ENCODE results near the gene STK25. TPM values are rescaled to one million over a fixed set of nuclear protein-coding genes. Genes with fewer than 3 reads are reported as not detected.

The STK25 gene
- total RNA-seq, 2 experiments from 2014 or later = 120 to 201 TPM

DNA sequence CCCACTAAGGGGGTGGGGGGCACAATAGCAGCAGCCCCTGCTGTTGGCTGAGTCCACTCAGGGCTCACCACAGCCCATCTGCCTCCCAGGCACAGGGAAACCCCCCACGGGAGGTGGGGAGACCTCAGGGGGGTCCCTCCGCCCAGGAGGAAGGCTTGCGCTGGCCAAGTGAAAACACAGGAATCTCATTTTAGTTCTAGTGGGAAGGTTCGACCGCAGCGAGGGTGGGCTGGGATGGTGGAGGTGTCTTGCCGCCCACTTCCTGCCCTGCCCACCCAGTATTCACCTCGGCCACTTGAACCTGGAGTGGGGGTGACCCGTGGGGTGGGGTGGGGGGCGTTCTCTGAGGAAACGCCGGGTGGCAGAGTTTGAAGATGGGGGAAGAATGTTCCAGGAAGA, 43.2 kb upstream of the STK25 start:
- Histone ChIP-seq H3K27ac (ENCODE audit: low read depth, low read length, poor library complexity, severe bottlenecking) (no peak overlapping the region), H3K4me3 (ENCODE audit: low read depth, low read length, poor library complexity, severe bottlenecking) (no peak overlapping the region), H3K36me3 (ENCODE audit: insufficient read depth, low read length) (no peaks in the 10 kb centered on the region), H3K4me1 (ENCODE audit: insufficient read depth, low read length, poor library complexity, severe bottlenecking) (peaks cover 7% of the 10 kb centered on the region), H4K20me1 (ENCODE audit: insufficient read depth, low read length) (no peaks in the 10 kb centered on the region), H3K9me2 (ENCODE audit: insufficient read depth, low read length) (no peaks in the 10 kb centered on the region), H3K9me3 (ENCODE audit: low read length) (no peaks in the 10 kb centered on the region), H2AFZ (ENCODE audit: low read length) (no peak overlapping the region), H3K4me2 (ENCODE audit: low read length) (no peak overlapping the region), H3K79me2 (ENCODE audit: insufficient read depth, low read depth, low read length) (no peaks in the 10 kb centered on the region)
- BruUV-seq (replicated peaks) = no TSS peak
- ChIA-PET CTCF (ENCODE audit: unreplicated experiment) (no interaction called here), POLR2A (no interaction called here)
- intact Hi-C loops (cut with micrococcal nuclease; ENCODE audit: unreplicated experiment) = no loop called here
- no peak for TF ChIP-seq EZH2phosphoT487 (IDR thresholded peaks at IDR 0.05; ENCODE audit: borderline replicate concordance, low read depth, low read length)
- TF ChIP-seq, protein P1, sequence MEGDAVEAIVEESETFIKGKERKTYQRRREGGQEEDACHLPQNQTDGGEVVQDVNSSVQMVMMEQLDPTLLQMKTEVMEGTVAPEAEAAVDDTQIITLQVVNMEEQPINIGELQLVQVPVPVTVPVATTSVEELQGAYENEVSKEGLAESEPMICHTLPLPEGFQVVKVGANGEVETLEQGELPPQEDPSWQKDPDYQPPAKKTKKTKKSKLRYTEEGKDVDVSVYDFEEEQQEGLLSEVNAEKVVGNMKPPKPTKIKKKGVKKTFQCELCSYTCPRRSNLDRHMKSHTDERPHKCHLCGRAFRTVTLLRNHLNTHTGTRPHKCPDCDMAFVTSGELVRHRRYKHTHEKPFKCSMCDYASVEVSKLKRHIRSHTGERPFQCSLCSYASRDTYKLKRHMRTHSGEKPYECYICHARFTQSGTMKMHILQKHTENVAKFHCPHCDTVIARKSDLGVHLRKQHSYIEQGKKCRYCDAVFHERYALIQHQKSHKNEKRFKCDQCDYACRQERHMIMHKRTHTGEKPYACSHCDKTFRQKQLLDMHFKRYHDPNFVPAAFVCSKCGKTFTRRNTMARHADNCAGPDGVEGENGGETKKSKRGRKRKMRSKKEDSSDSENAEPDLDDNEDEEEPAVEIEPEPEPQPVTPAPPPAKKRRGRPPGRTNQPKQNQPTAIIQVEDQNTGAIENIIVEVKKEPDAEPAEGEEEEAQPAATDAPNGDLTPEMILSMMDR (conservative IDR thresholded peaks at IDR 0.05; ENCODE audit: low read length) = no peak
- DNase-seq (ENCODE audit: low spot score) = no peak

DNA sequence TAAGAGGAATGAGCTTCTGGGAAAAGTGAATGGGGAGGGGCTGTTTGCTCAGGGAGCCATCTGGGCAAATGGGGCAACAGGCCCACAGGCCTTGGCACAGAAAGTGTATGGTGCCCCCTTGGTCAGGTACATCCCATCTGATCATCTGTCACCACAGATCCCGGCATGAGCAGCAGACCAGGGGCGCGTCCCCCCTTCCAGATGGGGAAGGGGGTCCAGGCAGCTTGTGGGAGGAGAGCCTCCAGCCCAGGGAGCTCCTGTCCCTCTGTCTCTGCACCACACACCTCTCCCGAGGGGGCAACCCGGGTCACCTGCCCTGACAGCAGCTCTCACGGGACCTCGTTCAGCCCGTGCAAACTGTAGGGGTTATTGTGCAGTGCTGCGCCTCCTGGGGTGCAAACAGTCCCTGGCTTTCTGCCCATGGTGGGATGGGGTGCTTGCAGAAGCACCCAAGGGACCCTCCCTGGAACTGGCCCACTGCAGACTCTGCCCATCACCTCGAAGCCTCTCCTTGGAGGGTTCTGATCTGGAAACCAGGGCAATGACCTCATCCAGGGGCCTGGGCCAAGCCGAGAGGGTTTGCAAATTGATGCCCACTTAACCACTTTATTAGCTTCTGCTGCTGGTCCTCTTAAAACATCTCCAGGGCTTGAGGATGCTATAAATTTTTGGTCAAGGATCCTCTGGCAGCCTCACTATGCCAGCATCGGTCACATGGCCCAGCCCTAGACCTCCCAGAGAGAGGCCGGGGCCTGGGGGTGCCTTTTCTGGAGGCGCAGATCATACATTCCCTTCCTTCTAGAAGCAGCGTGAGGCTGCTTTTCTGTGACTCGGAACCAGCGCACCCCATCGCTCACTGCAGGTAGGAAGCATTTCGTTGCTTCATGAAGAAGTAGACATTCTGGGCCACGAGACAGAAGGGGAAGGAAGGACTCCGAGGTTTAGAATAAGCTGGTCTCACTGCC, 42.5 kb upstream of the STK25 start:
- CTCF ChIA-PET (ENCODE audit: unreplicated experiment) = no interaction called here
- intact Hi-C loops (cut with micrococcal nuclease; ENCODE audit: unreplicated experiment) = no loop called here
- Histone ChIP-seq H2AFZ (ENCODE audit: low read length) (no peak overlapping the region), H3K36me3 (ENCODE audit: insufficient read depth, low read length) (no peaks in the 10 kb centered on the region), H3K79me2 (ENCODE audit: insufficient read depth, low read depth, low read length) (no peaks in the 10 kb centered on the region), H3K4me3 (ENCODE audit: low read depth, low read length, poor library complexity, severe bottlenecking) (no peak overlapping the region), H3K9me2 (ENCODE audit: insufficient read depth, low read length) (no peaks in the 10 kb centered on the region), H3K4me2 (ENCODE audit: low read length) (no peak overlapping the region), H3K9me3 (ENCODE audit: low read length) (no peaks in the 10 kb centered on the region), H4K20me1 (ENCODE audit: insufficient read depth, low read length) (no peaks in the 10 kb centered on the region), H3K4me1 (ENCODE audit: insufficient read depth, low read length, poor library complexity, severe bottlenecking) (peaks cover 6% of the 10 kb centered on the region), H3K27ac (ENCODE audit: low read depth, low read length, poor library complexity, severe bottlenecking) (no peak overlapping the region)
- POLR2A ChIA-PET = no interaction called here
- DNase-seq (ENCODE audit: low spot score) = no peak
- TF ChIP-seq, protein P1 (conservative IDR thresholded peaks at IDR 0.05; ENCODE audit: low read length) = no peak
- TF ChIP-seq EZH2phosphoT487 (IDR thresholded peaks at IDR 0.05; ENCODE audit: borderline replicate concordance, low read depth, low read length) = no peak
- BruUV-seq (replicated peaks) = no TSS peak

DNA sequence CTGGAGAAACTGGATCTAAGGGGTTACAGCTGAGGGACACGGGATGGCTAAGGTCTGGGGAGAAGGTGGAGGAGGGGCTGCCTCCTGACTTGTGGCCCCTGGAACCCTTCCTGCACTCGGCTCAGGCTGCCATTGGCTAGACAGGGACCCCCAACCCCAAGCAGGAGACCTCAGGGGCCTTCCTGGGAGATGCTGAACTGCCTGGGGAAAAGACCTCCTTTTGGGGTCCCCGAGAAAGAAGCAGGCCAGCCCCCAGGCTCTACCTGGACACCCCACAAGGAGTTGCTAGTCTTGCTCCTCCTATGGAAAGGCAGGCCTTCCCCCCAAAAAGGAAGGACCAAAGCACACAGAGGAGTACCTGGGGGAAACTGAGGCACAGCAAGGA, 40.1 kb upstream of the STK25 start:
- BruUV-seq (replicated peaks) = no TSS peak
- POLR2A ChIA-PET = no interaction called here
- intact Hi-C loops (cut with micrococcal nuclease; ENCODE audit: unreplicated experiment) = no loop called here

More for the DNA sequence above, 40.1 kb upstream of the STK25 start:
- Histone ChIP-seq H3K9me2 (ENCODE audit: insufficient read depth, low read length) (no peaks in the 10 kb centered on the region), H3K27ac (ENCODE audit: low read depth, low read length, poor library complexity, severe bottlenecking) (no peak overlapping the region), H3K9me3 (ENCODE audit: low read length) (no peaks in the 10 kb centered on the region), H3K36me3 (ENCODE audit: insufficient read depth, low read length) (no peaks in the 10 kb centered on the region), H3K4me1 (ENCODE audit: insufficient read depth, low read length, poor library complexity, severe bottlenecking) (no peaks in the 10 kb centered on the region), H3K79me2 (ENCODE audit: insufficient read depth, low read depth, low read length) (no peaks in the 10 kb centered on the region), H3K4me3 (ENCODE audit: low read depth, low read length, poor library complexity, severe bottlenecking) (no peak overlapping the region), H3K4me2 (ENCODE audit: low read length) (no peak overlapping the region), H2AFZ (ENCODE audit: low read length) (no peak overlapping the region), H4K20me1 (ENCODE audit: insufficient read depth, low read length) (no peaks in the 10 kb centered on the region)
- no peak for TF ChIP-seq EZH2phosphoT487 (IDR thresholded peaks at IDR 0.05; ENCODE audit: borderline replicate concordance, low read depth, low read length)
- TF ChIP-seq, protein P1 (conservative IDR thresholded peaks at IDR 0.05; ENCODE audit: low read length) = no peak
- CTCF ChIA-PET (ENCODE audit: unreplicated experiment) = no interaction called here
- no peak for DNase-seq (ENCODE audit: low spot score)
